Measurements from ENCODE around the gene OTOL1. TPM values are rescaled to one million over a fixed set of nuclear protein-coding genes. Genes with fewer than 3 reads are reported as not detected.

Gene OTOL1
- total and polyA plus RNA-seq, 2 donors (not counting 3 experiments of a cell fraction or from before 2014, with no cell fraction given), result not detected

DNA sequence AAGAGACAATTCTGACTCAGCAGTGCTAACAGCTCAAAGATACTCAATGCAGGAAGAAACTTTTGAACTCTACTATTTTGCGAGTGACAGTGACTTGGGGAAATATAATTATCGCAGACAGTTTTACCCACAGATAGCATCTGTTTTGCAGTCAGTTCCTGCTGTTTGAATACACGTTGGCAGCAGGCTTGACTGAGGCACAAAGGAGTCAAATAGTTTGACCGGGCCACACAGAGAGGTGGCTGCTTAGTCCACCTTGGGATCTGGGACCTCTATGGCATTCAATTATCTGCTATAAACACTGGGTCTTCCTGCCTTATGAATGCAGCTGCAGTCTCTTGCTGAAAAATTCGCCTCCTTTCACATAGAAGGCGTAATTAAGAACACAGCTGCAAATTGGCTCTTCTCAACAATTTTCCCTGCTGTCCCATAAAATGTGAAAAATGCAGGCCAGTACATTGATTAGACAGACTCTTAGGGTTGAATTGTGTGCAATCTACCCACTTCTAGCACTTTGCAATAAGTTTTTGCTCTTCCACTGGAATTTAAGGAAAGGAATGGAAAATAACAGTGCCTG, 56.5 kb downstream of the OTOL1 start:
- H3K4me2 ChIP-seq (ENCODE audit: insufficient read depth, low read length), result no peak overlapping the region
- no peaks in the 10 kb centered on the region for H3K9me3 ChIP-seq (replicated peaks; ENCODE audit: control insufficient read depth, insufficient read depth, low read length)
- DNase-seq (ENCODE audit: low read depth, low spot score) (no peak), FAIRE-seq (no peak)
- H2AFZ ChIP-seq (ENCODE audit: low read depth, low read length), result no peak overlapping the region
- no peak overlapping the region for H3K9ac ChIP-seq (replicated peaks; ENCODE audit: extremely low read depth, insufficient read depth, low read length)
- no peaks in the 10 kb centered on the region for H3K27me3 ChIP-seq (ENCODE audit: control insufficient read depth in 2 of 2, insufficient read depth in 2 of 2, low read length in 2 of 2)
- no peaks in the 10 kb centered on the region for H3K79me2 ChIP-seq (ENCODE audit: control insufficient read depth, insufficient read depth, low read length)
- H3K4me1 ChIP-seq (ENCODE audit: control insufficient read depth, extremely low read depth, insufficient read depth, low read length), result no peaks in the 10 kb centered on the region
- intact Hi-C loops (cut with micrococcal nuclease) (no loop called here), dilution Hi-C loops (cut with MboI; ENCODE audit: extremely low pct_ligation_motif_present, low sequenced_read_pairs) (no loop called here)
- H3K36me3 ChIP-seq (ENCODE audit: control insufficient read depth in 2 of 2, extremely low read depth in 1 of 2, insufficient read depth in 2 of 2, low read length in 2 of 2), result no peaks in the 10 kb centered on the region
- ChIA-PET POLR2A (no interaction called here), CTCF (no interaction called here)
- TF ChIP-seq FOS (IDR thresholded peaks at IDR 0.05; ENCODE audit: borderline replicate concordance, insufficient read depth, low read length) (no peak), POLR2A (IDR thresholded peaks at IDR 0.05; ENCODE audit: low read depth, low read length) (no peak), POLR2AphosphoS5 (IDR thresholded peaks at IDR 0.05; ENCODE audit: insufficient read depth, low read depth, low read length) (no peak), MYC (IDR thresholded peaks at IDR 0.05; ENCODE audit: low read depth, low read length) (no peak), EZH2 (IDR thresholded peaks at IDR 0.05; ENCODE audit: borderline replicate concordance, low read depth, low read length, severe bottlenecking) (no peak), JUN (IDR thresholded peaks at IDR 0.05; ENCODE audit: borderline replicate concordance, insufficient read depth, insufficient read length, low read depth) (no peak), GATA2 (IDR thresholded peaks at IDR 0.05; ENCODE audit: insufficient read depth, insufficient read length, low read depth, low read length) (no peak)
- TF ChIP-seq, protein P1, sequence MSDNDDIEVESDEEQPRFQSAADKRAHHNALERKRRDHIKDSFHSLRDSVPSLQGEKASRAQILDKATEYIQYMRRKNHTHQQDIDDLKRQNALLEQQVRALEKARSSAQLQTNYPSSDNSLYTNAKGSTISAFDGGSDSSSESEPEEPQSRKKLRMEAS (IDR thresholded peaks at IDR 0.05; ENCODE audit: insufficient read depth, insufficient read length), result no peak
- TF ChIP-seq, protein P2, sequence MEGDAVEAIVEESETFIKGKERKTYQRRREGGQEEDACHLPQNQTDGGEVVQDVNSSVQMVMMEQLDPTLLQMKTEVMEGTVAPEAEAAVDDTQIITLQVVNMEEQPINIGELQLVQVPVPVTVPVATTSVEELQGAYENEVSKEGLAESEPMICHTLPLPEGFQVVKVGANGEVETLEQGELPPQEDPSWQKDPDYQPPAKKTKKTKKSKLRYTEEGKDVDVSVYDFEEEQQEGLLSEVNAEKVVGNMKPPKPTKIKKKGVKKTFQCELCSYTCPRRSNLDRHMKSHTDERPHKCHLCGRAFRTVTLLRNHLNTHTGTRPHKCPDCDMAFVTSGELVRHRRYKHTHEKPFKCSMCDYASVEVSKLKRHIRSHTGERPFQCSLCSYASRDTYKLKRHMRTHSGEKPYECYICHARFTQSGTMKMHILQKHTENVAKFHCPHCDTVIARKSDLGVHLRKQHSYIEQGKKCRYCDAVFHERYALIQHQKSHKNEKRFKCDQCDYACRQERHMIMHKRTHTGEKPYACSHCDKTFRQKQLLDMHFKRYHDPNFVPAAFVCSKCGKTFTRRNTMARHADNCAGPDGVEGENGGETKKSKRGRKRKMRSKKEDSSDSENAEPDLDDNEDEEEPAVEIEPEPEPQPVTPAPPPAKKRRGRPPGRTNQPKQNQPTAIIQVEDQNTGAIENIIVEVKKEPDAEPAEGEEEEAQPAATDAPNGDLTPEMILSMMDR (IDR thresholded peaks at IDR 0.05; ENCODE audit: extremely low read depth in 1 of 2, insufficient read depth in 1 of 2, low read depth in 1 of 2, low read length in 2 of 2), result no peak
- H4K20me1 ChIP-seq (replicated peaks; ENCODE audit: control insufficient read depth, extremely low read depth, insufficient read depth, low read length), result no peaks in the 10 kb centered on the region
- no peak overlapping the region for H3K27ac ChIP-seq (ENCODE audit: insufficient read depth, low read depth, low read length)
- BruUV-seq (replicated peaks), result no TSS peak
- H3K4me3 ChIP-seq (replicated peaks in 1 of 3; ENCODE audit: insufficient read depth in 1 of 3, low read depth in 1 of 3, low read length in 3 of 3), result no peak overlapping the region
- H3K9me1 ChIP-seq (replicated peaks; ENCODE audit: control insufficient read depth, extremely low read depth, insufficient read depth, low read length), result no peaks in the 10 kb centered on the region

Other genes starting within 250 kb of the OTOL1 start
- gene SPTSSB, start 125.3 kb upstream of the OTOL1 start, total RNA-seq, result not detected in 2 replicates
- gene SPTSSB, start 125.3 kb upstream of the OTOL1 start, polyA plus RNA-seq, result not detected in 2 replicates

All from endothelial cell of umbilical vein (primary cell).